A549 (cell line): ENCODE data around the gene FUZ. TPM values are rescaled to one million over a fixed set of nuclear protein-coding genes. Genes with fewer than 3 reads are reported as not detected.
A peak's percentile ranks its signal among the peaks of the same experiment; 100 is the strongest.

ENCODE experiments used
- ATAC-seq, 2 experiments: fragments of 200-7000 bp in 1 of 2; fragments of >200 bp in 1 of 2; cut with Nextera tagmentation in 1 of 2; cut with Tn5 transposase in 1 of 2; 3 replicates each; pipeline versions ENCODE4 v1.8.0 to v1.9.1; 2018 to 2020; ENCODE audit warnings: mild to moderate bottlenecking in 1 of 2, moderate library complexity in 1 of 2
- CTCF ChIA-PET: fragments of 300-600 bp; sonication (Branson Sonifier 250); formaldehyde crosslinking; extraction: SDS; loops from one replicate; lab custom pipeline; 2021; ENCODE audit warnings: antibody characterized with exemption, inconsistent platforms; lab: Yijun Ruan, JAX
- POLR2A ChIA-PET: fragments of 350-600 bp; formaldehyde crosslinking; extraction: SDS; loops from one replicate; lab custom pipeline; 2021; ENCODE audit warnings: antibody characterized with exemption, inconsistent platforms; lab: Yijun Ruan, JAX
- DNase-seq, 2 experiments: peaks; one replicate each; pipeline versions ENCODE4 v3.0.0 to v3.0.0-alpha.2; 2011 to 2016; ENCODE audit warnings: low read depth in 1 of 2, low spot score in 1 of 2
- FAIRE-seq: peaks from 2 replicates; lab custom pipeline; 2011; peaks lifted over from hg19 to GRCh38; lab: Jason Lieb, UNC
- H3K27ac ChIP-seq, 2 experiments: fragments of >200 bp; sonication (Bioruptor Twin); formaldehyde crosslinking; 3 replicates each; pipeline ENCODE4 v1.5.1; 2016 to 2017
- H3K4me1 ChIP-seq: fragments of >200 bp; sonication (Bioruptor Twin); formaldehyde crosslinking; 3 replicates; pipeline ENCODE4 v1.6.1; 2016
- H3K4me2 ChIP-seq: fragments of >200 bp; sonication (Bioruptor Twin); formaldehyde crosslinking; 3 replicates; pipeline ENCODE4 v1.6.1; 2016
- H3K4me3 ChIP-seq: fragments of >200 bp; sonication (Bioruptor Twin); formaldehyde crosslinking; 3 replicates; pipeline ENCODE4 v1.5.1; 2016
- H3K9me3 ChIP-seq: fragments of >200 bp; sonication (Bioruptor Twin); formaldehyde crosslinking; 3 replicates; pipeline ENCODE4 v1.6.1; 2016
- BHLHE40 ChIP-seq: IDR thresholded peaks from 2 replicates; pipeline ENCODE4 v1.6.1; 2012; ENCODE audit warnings: low read depth, low read length, inconsistent platforms
- CBX8 ChIP-seq: fragments of 200-600 bp; sonication (generic); IDR thresholded peaks from 2 replicates; pipeline ENCODE4 v1.6.1; 2016
- CTCF ChIP-seq: fragments of >200 bp; sonication (Bioruptor Twin); formaldehyde crosslinking; IDR thresholded peaks from 3 replicates; pipeline ENCODE4 v1.5.1; 2016
- EHF ChIP-seq: fragments of 250-450 bp; sonication (Bioruptor Pico); IDR thresholded peaks from 2 replicates; pipeline ENCODE4 v1.5.0; 2020; ENCODE audit warnings: mild to moderate bottlenecking
- FOSL2 ChIP-seq, 2 experiments: fragments of 450-650 bp in 1 of 2; fragments of >200 bp in 1 of 2; sonication (Bioruptor Twin) in 1 of 2; formaldehyde crosslinking; IDR thresholded peaks; 2 replicates each; pipeline versions ENCODE4 v1.5.0 to v1.6.1; 2016 to 2020; ENCODE audit warnings: mild to moderate bottlenecking in 1 of 2, moderate library complexity in 1 of 2
- FOXS1 ChIP-seq: fragments of 250-450 bp; sonication (Bioruptor Pico); IDR thresholded peaks from 2 replicates; pipeline ENCODE4 v1.5.0; 2020; ENCODE audit warnings: mild to moderate bottlenecking, moderate library complexity
- HDAC2 ChIP-seq: fragments of 200-600 bp; sonication (generic); IDR thresholded peaks from 2 replicates; pipeline ENCODE4 v1.6.1; 2016
- HES2 ChIP-seq: fragments of >200 bp; sonication (Bioruptor Twin); formaldehyde crosslinking; IDR thresholded peaks from 2 replicates; pipeline ENCODE4 v1.6.1; 2016
- HMGXB4 ChIP-seq: fragments of 250-450 bp; sonication (Bioruptor Pico); IDR thresholded peaks from 2 replicates; pipeline ENCODE4 v1.5.0; 2021; ENCODE audit warnings: mild to moderate bottlenecking, moderate library complexity, borderline replicate concordance
- JUN ChIP-seq, 2 experiments: fragments of >200 bp; sonication (Bioruptor Twin); formaldehyde crosslinking; IDR thresholded peaks; 2 replicates in 1 of 2; 3 replicates in 1 of 2; pipeline ENCODE4 v1.6.1; 2016 to 2017
- MAX ChIP-seq: IDR thresholded peaks from 2 replicates; pipeline ENCODE4 v1.6.1; 2012
- NFE2L2 ChIP-seq: fragments of 150-350 bp; conservative IDR thresholded peaks from 2 replicates; pipeline ENCODE4 v1.6.1; 2014; ENCODE audit warnings: low read length
- PBX3 ChIP-seq: IDR thresholded peaks from 2 replicates; pipeline ENCODE4 v1.6.1; 2012
- PHF8 ChIP-seq: fragments of 200-600 bp; sonication (generic); IDR thresholded peaks from 2 replicates; pipeline ENCODE4 v1.6.1; 2016; ENCODE audit warnings: low read depth, mild to moderate bottlenecking, antibody characterized with exemption, moderate library complexity, borderline replicate concordance
- RAD21 ChIP-seq, 2 experiments: fragments of >200 bp in 1 of 2; sonication (Bioruptor Twin) in 1 of 2; formaldehyde crosslinking in 1 of 2; IDR thresholded peaks in 1 of 2; conservative IDR thresholded peaks in 1 of 2; 2 replicates in 1 of 2; 3 replicates in 1 of 2; pipeline ENCODE4 v1.6.1; 2012 to 2018; ENCODE audit warnings: inconsistent platforms in 1 of 2
- RCOR1 ChIP-seq: fragments of 150-350 bp; IDR thresholded peaks from 2 replicates; pipeline ENCODE4 v1.6.1; 2014; ENCODE audit warnings: antibody characterized with exemption, low read length, low read depth
- USF2 ChIP-seq: fragments of 450-650 bp; IDR thresholded peaks from 2 replicates; pipeline ENCODE4 v1.6.1; 2014; ENCODE audit warnings: antibody characterized with exemption
- ZFP36 ChIP-seq: fragments of 450-650 bp; IDR thresholded peaks from 2 replicates; pipeline ENCODE4 v1.6.1; 2014; ENCODE audit warnings: borderline replicate concordance; ENCODE audit not compliant: partially characterized antibody
- WGBS: methylation state at CpG from one replicate; pipeline ENCODE4 v1.1.6; 2017; ENCODE audit errors: missing lambda C conversion rate; 5-methylcytosine and 5-hydroxymethylcytosine counted together
- polyA plus RNA-seq, 4 experiments: library from polyadenylated mRNA; depleted of rRNA in 3 of 4; stranded (reverse); fragments of >200 nt; fragmentation: RNase III in 1 of 4; extraction: RNeasy Plus Mini Kit Qiagen cat#74134 plus additional on column Dnase treatment in 1 of 4; gene quantifications; 2 replicates in 3 of 4; 3 replicates in 1 of 4; pipeline ENCODE4 v1.2.3, GENCODE V29; 2011 to 2017

The FUZ gene
- polyA plus RNA-seq, 2 of the 4 experiments (the other 2 are of a cell fraction) = 12.5 to 21.7 TPM

GRCh38 chr19:49847731-49848696 is 34.9 kb upstream of the FUZ start:
- DNase-seq (no peak), ATAC-seq (no peak), FAIRE-seq (no peak)
- no peak overlapping the region for H3K4me3 ChIP-seq
- no peak overlapping the region for H3K27ac ChIP-seq
- TF ChIP-seq BHLHE40 (no peak), MAX (0 out of 2 replicates have a peak, but pooled peaks have one; percentile 13), USF2 (peak; percentile 84), FOSL2 (IDR thresholded peaks at IDR 0.05) (no peak), FOSL2 (CRISPR knock-in tag; IDR thresholded peaks at IDR 0.05) (0 out of 2 replicates have a peak, but pooled peaks have one; percentile 5), ZFP36 (no peak)
- H3K4me2 ChIP-seq = no peak overlapping the region
- ChIA-PET POLR2A (interaction anchor here (0.6 to 1.7 kb wide), 2 partner anchors 21 to 1229 kb away, joined by 4 to 6 read pairs; partner anchors contain the start of gene RPL18), CTCF (interaction anchor here (0.6 to 1.3 kb wide), 3 partner anchors 15 to 120 kb away, joined by 3 to 7 read pairs (median 3); no protein-coding TSS in a partner anchor)
- 83% methylated on average over 10 of the region's 10 CpGs for WGBS
- H3K9me3 ChIP-seq = no peaks in the 10 kb centered on the region
- peaks cover 15% of the 10 kb centered on the region for H3K4me1 ChIP-seq

- ChIA-PET CTCF (interaction anchor here (1.1 to 1.7 kb wide), 4 partner anchors 9 to 161 kb away, joined by 3 to 4 read pairs (median 4); no protein-coding TSS in a partner anchor), POLR2A (no interaction called here)
- WGBS = 66% methylated on average over 5 of the region's 5 CpGs
- no peak overlapping the region for H3K4me2 ChIP-seq
- no peak for DNase-seq
- no peak for FAIRE-seq
- H3K4me3 ChIP-seq = no peak overlapping the region
- H3K4me1 ChIP-seq = peaks cover 4% of the 10 kb centered on the region; the same call in 1 of the 3 replicates
- no peak for ATAC-seq
- H3K9me3 ChIP-seq = no peaks in the 10 kb centered on the region
- TF ChIP-seq PHF8 (no peak), HES2 (no peak), PBX3 (no peak), FOXS1 (CRISPR knock-in tag) (no peak), HMGXB4 (no peak), CTCF (no peak), CBX8 (no peak), EHF (CRISPR knock-in tag) (no peak), NFE2L2 (no peak), JUN (IDR thresholded peaks at IDR 0.05) (no peak), RCOR1 (no peak), RAD21 (conservative IDR thresholded peaks at IDR 0.05 in 1 of 2, IDR thresholded peaks at IDR 0.05 in 1 of 2) (no peak), HDAC2 (no peak)
- no peak overlapping the region for H3K27ac ChIP-seq
These were observed 33.3 kb upstream of the FUZ start for GRCh38 chr19:49846408-49846807.
